ENCODE measurements around the gene PRR33.

Gene PRR33

GRCh38 chr11:1844221-1845094, 47.2 kb downstream of the PRR33 start:
- DNase-seq (ENCODE audit: low read depth) = no peak
- H3K4me3 ChIP-seq (ENCODE audit: control insufficient read depth, low read depth, low read length) = no peak overlapping the region
- TF ChIP-seq CTCF (IDR thresholded peaks at IDR 0.05; ENCODE audit: control insufficient read depth, insufficient read depth, low read depth, low read length, missing control alignments) = no peak

GRCh38 chr11:1843796-1844195, 47.9 kb downstream of the PRR33 start:
- TF ChIP-seq CTCF (IDR thresholded peaks at IDR 0.05; ENCODE audit: control insufficient read depth, insufficient read depth, low read depth, low read length, missing control alignments) = no peak
- no peak overlapping the region for H3K4me3 ChIP-seq (ENCODE audit: control insufficient read depth, low read depth, low read length)
- no peak for DNase-seq (ENCODE audit: low read depth)

GRCh38 chr11:1843098-1843473, 48.6 kb downstream of the PRR33 start:
- DNase-seq (ENCODE audit: low read depth) = no peak
- TF ChIP-seq CTCF (IDR thresholded peaks at IDR 0.05; ENCODE audit: control insufficient read depth, insufficient read depth, low read depth, low read length, missing control alignments) = no peak
- no peak overlapping the region for H3K4me3 ChIP-seq (ENCODE audit: control insufficient read depth, low read depth, low read length)

GRCh38 chr11:1842149-1843097, 49.3 kb downstream of the PRR33 start:
- no peak for TF ChIP-seq CTCF (IDR thresholded peaks at IDR 0.05; ENCODE audit: control insufficient read depth, insufficient read depth, low read depth, low read length, missing control alignments)

GRCh38 chr11:1841511-1842148, 50.1 kb downstream of the PRR33 start:
- DNase-seq (ENCODE audit: low read depth) = no peak
- H3K4me3 ChIP-seq (ENCODE audit: control insufficient read depth, low read depth, low read length) = no peak overlapping the region
- no peak for TF ChIP-seq CTCF (IDR thresholded peaks at IDR 0.05; ENCODE audit: control insufficient read depth, insufficient read depth, low read depth, low read length, missing control alignments)

More at GRCh38 chr11:1842149-1843097, 49.3 kb downstream of the PRR33 start:
- H3K4me3 ChIP-seq (ENCODE audit: control insufficient read depth, low read depth, low read length) = no peak overlapping the region
- no peak for DNase-seq (ENCODE audit: low read depth)

GRCh38 chr11:1840780-1841480, 50.8 kb downstream of the PRR33 start:
- no peak for DNase-seq (ENCODE audit: low read depth)
- TF ChIP-seq CTCF (IDR thresholded peaks at IDR 0.05; ENCODE audit: control insufficient read depth, insufficient read depth, low read depth, low read length, missing control alignments) = no peak
- no peak overlapping the region for H3K4me3 ChIP-seq (ENCODE audit: control insufficient read depth, low read depth, low read length)
